H4 (cell line): Measurements from ENCODE around the gene PRSS21. TPM values are rescaled to one million over a fixed set of nuclear protein-coding genes. Genes with fewer than 3 reads are reported as not detected.

ENCODE experiments used
- DNase-seq: peaks from one replicate; pipeline ENCODE4 v3.0.0-alpha.2; 2015; ENCODE audit warnings: low spot score
- total RNA-seq: library from RNA; depleted of rRNA; stranded (reverse); fragments of >200 nt; shearing (Covaris generic); gene quantifications from 2 replicates; pipeline ENCODE4 v1.2.3, GENCODE V29; 2014; rRNA removed

The PRSS21 gene
- total RNA-seq, 1 experiment from 2014 or later = not detected

DNA sequence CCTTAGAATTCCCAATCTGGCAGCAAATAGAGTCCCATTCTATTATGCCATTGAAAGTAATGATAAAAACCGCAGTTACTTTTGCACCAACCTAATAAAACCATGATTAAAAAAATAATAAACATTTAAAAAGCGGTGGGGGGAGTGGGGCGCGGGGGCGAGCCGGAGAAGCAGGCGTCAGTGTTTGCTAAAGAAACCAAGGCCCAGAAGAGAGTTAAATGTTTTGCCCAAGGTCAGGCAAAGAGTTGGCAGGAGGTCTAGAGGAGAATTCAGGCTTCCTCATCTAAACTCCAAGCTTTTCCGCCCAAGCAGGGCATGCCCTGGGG lies 50.6 kb downstream of the PRSS21 start:
- DNase-seq = no peak

- peak; percentile 95 for DNase-seq
Observed at GRCh38 chr16:2867987-2868789, 51.2 kb downstream of the PRSS21 start.

Other genes starting within 250 kb of the PRSS21 start
- 25.3 and 49.7 TPM in 2 replicates for gene KCTD5, start 134.7 kb upstream of the PRSS21 start, total RNA-seq
- 0.02 and 0.46 TPM in 2 replicates for gene PRSS27, start 97.0 kb upstream of the PRSS21 start, total RNA-seq
- gene SRRM2, start 64.6 kb upstream of the PRSS21 start, total RNA-seq = 16.1 and 19.2 TPM in 2 replicates
- gene ELOB, start 40.0 kb upstream of the PRSS21 start, total RNA-seq = 495 and 562 TPM in 2 replicates
- gene PRSS33, start 29.7 kb upstream of the PRSS21 start, total RNA-seq = 0.10 TPM in 1 of 2 replicates, not detected in the other
- gene PRSS41, start 18.8 kb upstream of the PRSS21 start, total RNA-seq = not detected in 2 replicates
- gene ZG16B, start 13.1 kb downstream of the PRSS21 start, total RNA-seq = 0.14 TPM in 1 of 2 replicates, not detected in the other
- gene PRSS22, start 40.9 kb downstream of the PRSS21 start, total RNA-seq = not detected in 2 replicates
- 57.3 and 77.7 TPM in 2 replicates for gene FLYWCH2, start 66.0 kb downstream of the PRSS21 start, total RNA-seq
- gene FLYWCH1, start 94.7 kb downstream of the PRSS21 start, total RNA-seq = 9.1 and 13.1 TPM in 2 replicates
- 6.0 and 11.0 TPM in 2 replicates for gene KREMEN2, start 147.0 kb downstream of the PRSS21 start, total RNA-seq
- 14.4 and 17.9 TPM in 2 replicates for gene PAQR4, start 152.1 kb downstream of the PRSS21 start, total RNA-seq
- 19.9 and 26.0 TPM in 2 replicates for gene PKMYT1, start 163.2 kb downstream of the PRSS21 start, total RNA-seq
- gene CLDN9, start 195.7 kb downstream of the PRSS21 start, total RNA-seq = not detected in 2 replicates
- 2.0 TPM in 1 of 2 replicates, not detected in the other for gene CLDN6, start 200.9 kb downstream of the PRSS21 start, total RNA-seq
- gene TNFRSF12A, start 203.1 kb downstream of the PRSS21 start, total RNA-seq = 312 and 417 TPM in 2 replicates
- gene HCFC1R1, start 206.7 kb downstream of the PRSS21 start, total RNA-seq = 64.6 and 93.1 TPM in 2 replicates
- 43.5 and 48.2 TPM in 2 replicates for gene THOC6, start 206.8 kb downstream of the PRSS21 start, total RNA-seq
- 0.25 TPM in 1 of 2 replicates, not detected in the other for gene BICDL2, start 219.7 kb downstream of the PRSS21 start, total RNA-seq
- gene MMP25, start 229.3 kb downstream of the PRSS21 start, total RNA-seq = 0.87 and 0.94 TPM in 2 replicates
- gene IL32, start 248.4 kb downstream of the PRSS21 start, total RNA-seq = 15.8 and 24.1 TPM in 2 replicates